ENCODE data around the gene MRPL3.

GRCh38 chr3:131431754-131432153 is 71.0 kb downstream of the MRPL3 start:
- no peak for TF ChIP-seq EZH2phosphoT487 (IDR thresholded peaks at IDR 0.05; ENCODE audit: insufficient read depth, low read depth)
- no peak for TF ChIP-seq EZH2 (IDR thresholded peaks at IDR 0.05; ENCODE audit: insufficient read depth, poor library complexity, severe bottlenecking)
